HepG2 (cell line): Measurements from ENCODE around the gene PSENEN. TPM values are rescaled to one million over a fixed set of nuclear protein-coding genes. Genes with fewer than 3 reads are reported as not detected.
A peak's percentile ranks its signal among the peaks of the same experiment; 100 is the strongest.

Experiments
- AKNA ChIP-seq: sonication (generic); formaldehyde crosslinking; IDR thresholded peaks from 2 replicates; pipeline ENCODE4 v1.4.0; 2020; ENCODE audit warnings: missing genetic modification reagents, borderline replicate concordance
- FOXA1 ChIP-seq, 2 experiments: fragments of 450-650 bp in 1 of 2; sonication (generic) in 1 of 2; formaldehyde crosslinking in 1 of 2; IDR thresholded peaks; 2 replicates each; pipeline versions ENCODE4 v1.4.0 to v1.6.1; 2016 to 2020; ENCODE audit warnings: missing genetic modification reagents in 1 of 2
- HNRNPLL ChIP-seq: fragments of 200-400 bp; formaldehyde crosslinking; IDR thresholded peaks from 2 replicates; pipeline ENCODE4 v1.6.1; 2017; ENCODE audit warnings: mild to moderate bottlenecking, low read depth, low read length; ENCODE audit not compliant: poor library complexity, severe bottlenecking
- IRX3 ChIP-seq: sonication (generic); formaldehyde crosslinking; IDR thresholded peaks from 2 replicates; pipeline ENCODE4 v1.8.1; 2023; ENCODE audit warnings: mild to moderate bottlenecking, low read depth, missing genetic modification reagents, borderline replicate concordance
- MBD4 ChIP-seq: IDR thresholded peaks from 2 replicates; pipeline ENCODE4 v1.6.1; 2012; ENCODE audit warnings: low read length, inconsistent platforms, borderline replicate concordance
- MEIS2 ChIP-seq: sonication (generic); formaldehyde crosslinking; IDR thresholded peaks from 2 replicates; pipeline ENCODE4 v1.9.0; 2021; ENCODE audit warnings: mild to moderate bottlenecking, missing genetic modification reagents
- MXD3 ChIP-seq: IDR thresholded peaks from 2 replicates; pipeline ENCODE4 v1.6.1; 2016; ENCODE audit warnings: mild to moderate bottlenecking, missing biosample characterization, missing genetic modification reagents
- PATZ1 ChIP-seq: sonication (generic); formaldehyde crosslinking; IDR thresholded peaks from 2 replicates; pipeline ENCODE4 v1.4.0; 2020; ENCODE audit warnings: missing genetic modification reagents
- TBP ChIP-seq: sonication (generic); formaldehyde crosslinking; IDR thresholded peaks from 2 replicates; pipeline ENCODE4 v1.5.0; 2020; ENCODE audit warnings: missing genetic modification reagents
- ZBTB26 ChIP-seq: IDR thresholded peaks from 2 replicates; pipeline ENCODE4 v1.6.1; 2016; ENCODE audit warnings: missing compliant biosample characterization, missing genetic modification reagents, borderline replicate concordance
- ZBTB43 ChIP-seq: sonication (generic); formaldehyde crosslinking; conservative IDR thresholded peaks from 2 replicates; pipeline ENCODE4 v1.4.0; 2020; ENCODE audit warnings: missing genetic modification reagents
- ZKSCAN8 ChIP-seq: IDR thresholded peaks from 2 replicates; pipeline ENCODE4 v1.6.1; 2016; ENCODE audit warnings: borderline replicate concordance, missing genetic modification reagents, missing compliant biosample characterization
- ZNF350 ChIP-seq: sonication (generic); formaldehyde crosslinking; IDR thresholded peaks from 2 replicates; pipeline ENCODE4 v1.4.0; 2020; ENCODE audit warnings: mild to moderate bottlenecking, low read depth, missing genetic modification reagents, borderline replicate concordance
- ZNF430 ChIP-seq: sonication (generic); formaldehyde crosslinking; IDR thresholded peaks from 2 replicates; pipeline ENCODE4 v1.9.0; 2021; ENCODE audit warnings: mild to moderate bottlenecking, missing genetic modification reagents
- ZNF562 ChIP-seq: sonication (generic); formaldehyde crosslinking; IDR thresholded peaks from 2 replicates; pipeline ENCODE4 v1.8.0; 2022; ENCODE audit warnings: missing genetic modification reagents, borderline replicate concordance
- ZNF713 ChIP-seq: sonication (generic); formaldehyde crosslinking; IDR thresholded peaks from 2 replicates; pipeline ENCODE4 v1.4.0; 2020; ENCODE audit warnings: mild to moderate bottlenecking, missing genetic modification reagents
- ZNF720 ChIP-seq: sonication (generic); formaldehyde crosslinking; IDR thresholded peaks from 2 replicates; pipeline ENCODE4 v1.4.0; 2020; ENCODE audit warnings: missing genetic modification reagents
- polyA plus RNA-seq, 8 experiments: library from polyadenylated mRNA; depleted of rRNA in 3 of 8; stranded (reverse) in 7 of 8; unstranded in 1 of 8; fragments of >200 nt; fragmentation: Illumina TruSeq in 4 of 8; extraction: Trizol in 4 of 8; gene quantifications; 2 replicates each; pipeline versions ENCODE4 v1.2.1 to v1.2.3, GENCODE V29; 2011 to 2016; ENCODE audit warnings: low read depth in 4 of 8, missing spikeins in 1 of 8, mixed read lengths in 1 of 8; ENCODE audit not compliant: insufficient read depth in 1 of 8
- total RNA-seq, 5 experiments: library from RNA; depleted of rRNA; stranded (reverse); fragments of >200 nt; fragmentation: Illumina TruSeq; extraction: Trizol; gene quantifications; 2 replicates each; pipeline ENCODE4 v1.2.3, GENCODE V29; 2016; ENCODE audit warnings: low read depth in 1 of 5

PSENEN gene
- total and polyA plus RNA-seq, 2 of the 13 experiments (the other 11 are each of a cell fraction or from before 2014, with no cell fraction given), result 16.9 to 34.2 TPM

DNA sequence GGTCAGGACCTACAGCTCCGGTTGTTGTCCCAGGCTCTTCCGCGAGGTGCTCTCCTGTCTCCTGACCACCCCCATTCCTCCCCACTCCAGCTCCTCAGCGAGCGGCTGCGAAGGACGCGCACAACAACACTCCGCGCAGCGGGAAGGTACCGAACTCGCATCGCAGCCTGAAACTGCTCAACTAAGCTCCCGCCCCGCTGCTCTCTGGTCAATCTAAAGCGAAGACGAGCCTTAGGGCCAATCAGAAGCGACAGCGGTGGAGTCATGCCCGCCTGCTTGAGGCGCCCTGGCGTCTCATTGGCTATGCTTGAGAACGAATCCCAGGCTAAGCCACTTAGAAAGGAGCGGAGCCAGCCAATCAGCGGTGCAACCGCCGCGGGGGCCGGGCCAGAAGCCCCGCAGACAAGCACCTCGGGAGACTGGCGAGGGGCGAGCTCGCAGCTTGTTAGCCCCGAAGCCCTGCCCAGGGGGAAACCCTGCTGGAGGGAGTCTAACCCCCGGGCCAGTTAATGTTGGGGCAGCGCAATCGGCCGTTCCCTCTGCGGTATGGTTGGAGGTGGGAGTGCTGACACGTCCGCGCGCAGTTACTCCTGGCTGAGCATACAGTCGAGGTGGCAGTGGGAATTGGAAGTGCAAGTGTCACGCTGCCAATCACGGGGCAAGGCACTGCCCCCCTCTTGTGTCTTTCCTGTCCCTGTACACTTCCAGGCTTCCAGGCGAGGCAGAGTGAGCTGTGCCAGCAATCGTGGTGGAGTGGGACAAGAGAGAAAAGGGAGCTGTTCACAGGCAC lies 43.0 kb upstream of the PSENEN start (continued):
- TF ChIP-seq AKNA, result no peak
- TF ChIP-seq ZBTB43 (CRISPR knock-in tag), result 0 out of 2 replicates have a peak, but pooled peaks have one; percentile 45
- TF ChIP-seq ZNF713, result no peak
- TF ChIP-seq MEIS2 (CRISPR knock-in tag), result 0 out of 2 replicates have a peak, but pooled peaks have one; percentile 8
- TF ChIP-seq FOXA1 (IDR thresholded peaks at IDR 0.05), result no peak
- TF ChIP-seq FOXA1 (CRISPR knock-in tag; IDR thresholded peaks at IDR 0.05), result no peak
- TF ChIP-seq ZBTB26, result no peak
- no peak for TF ChIP-seq IRX3
- no peak for TF ChIP-seq TBP (CRISPR knock-in tag)
- peak; percentile 52 for TF ChIP-seq HNRNPLL
- 0 out of 2 replicates have a peak, but pooled peaks have one; percentile 43 for TF ChIP-seq PATZ1 (CRISPR knock-in tag)
- no peak for TF ChIP-seq ZNF720 (CRISPR knock-in tag)
- peak; percentile 63; the same call in 1 of the 2 replicates for TF ChIP-seq ZNF430 (CRISPR knock-in tag)
- peak; percentile 33; the same call in 1 of the 2 replicates for TF ChIP-seq ZNF350 (CRISPR knock-in tag)
- TF ChIP-seq ZNF562 (CRISPR knock-in tag), result no peak
- no peak for TF ChIP-seq MXD3 (CRISPR knock-in tag)
- TF ChIP-seq ZKSCAN8, result no peak
- no peak for TF ChIP-seq MBD4
